SK-N-SH (cell line): ENCODE measurements around the gene MRAP. TPM values are rescaled to one million over a fixed set of nuclear protein-coding genes. Genes with fewer than 3 reads are reported as not detected.

Experiments used
- CTCF ChIA-PET: fragments of 300-600, 350-600 bp; formaldehyde crosslinking; extraction: SDS; loops from one replicate; lab custom pipeline; 2021; lab: Yijun Ruan, JAX
- POLR2A ChIA-PET: fragments of 350-600 bp; sonication (Branson Sonifier 250); formaldehyde crosslinking; extraction: SDS; loops from one replicate; lab custom pipeline; 2020; ENCODE audit warnings: antibody characterized with exemption, inconsistent platforms; lab: Yijun Ruan, JAX
- DNase-seq: peaks from one replicate; pipeline ENCODE4 v3.0.0; 2012
- H2AFZ ChIP-seq: fragments of 200-600 bp; sonication (generic); 2 replicates; pipeline ENCODE4 v1.8.1; 2016; ENCODE audit warnings: antibody characterized with exemption, mild to moderate bottlenecking, low read depth
- H3F3A ChIP-seq: fragments of 200-600 bp; sonication (generic); replicated peaks from 2 replicates; pipeline ENCODE3; 2016; ENCODE audit warnings: antibody characterized with exemption, mild to moderate bottlenecking; ENCODE audit not compliant: insufficient read depth
- H3K27ac ChIP-seq, 2 experiments: fragments of 200-500 bp in 1 of 2; fragments of 200-600 bp in 1 of 2; sonication (Bioruptor generic) in 1 of 2; sonication (generic), shearing (Covaris generic) in 1 of 2; 2 replicates each; pipeline versions ENCODE4 v1.5.1 to v1.6.1; 2014 to 2016; ENCODE audit warnings: low read depth in 2 of 2, inconsistent platforms in 1 of 2, low read length in 1 of 2, mild to moderate bottlenecking in 1 of 2, mixed read lengths in 1 of 2
- H3K27me3 ChIP-seq: fragments of 200-600 bp; sonication (generic), shearing (Covaris generic); 2 replicates; pipeline ENCODE4 v1.6.1; 2016; ENCODE audit warnings: mixed run types; ENCODE audit not compliant: insufficient read depth
- H3K36me3 ChIP-seq, 2 experiments: fragments of 200-500 bp in 1 of 2; fragments of 200-600 bp in 1 of 2; sonication (Bioruptor generic) in 1 of 2; sonication (generic) in 1 of 2; replicated peaks in 1 of 2; 2 replicates each; pipeline versions ENCODE3 to v1.5.1; 2014 to 2016; ENCODE audit warnings: low read length in 1 of 2, mild to moderate bottlenecking in 1 of 2; ENCODE audit not compliant: insufficient read depth in 2 of 2, control insufficient read depth in 1 of 2
- H3K4me1 ChIP-seq, 2 experiments: fragments of 200-500 bp in 1 of 2; fragments of 200-600 bp in 1 of 2; sonication (Bioruptor generic) in 1 of 2; sonication (generic), shearing (Covaris generic) in 1 of 2; 2 replicates each; pipeline versions ENCODE4 v1.5.1 to v1.6.1; 2014 to 2016; ENCODE audit warnings: low read depth in 1 of 2, low read length in 1 of 2, mixed run types in 1 of 2; ENCODE audit not compliant: insufficient read depth in 2 of 2, control insufficient read depth in 1 of 2
- H3K4me2 ChIP-seq: fragments of 200-600 bp; sonication (generic), shearing (Covaris generic); 2 replicates; pipeline ENCODE4 v1.6.1; 2017; ENCODE audit warnings: mixed run types
- H3K4me3 ChIP-seq, 2 experiments: fragments of 200-500 bp in 1 of 2; fragments of 200-600 bp in 1 of 2; sonication (Bioruptor generic) in 1 of 2; sonication (generic), shearing (Covaris generic) in 1 of 2; 2 replicates each; pipeline versions ENCODE4 v1.5.1 to v1.8.1; 2014 to 2016; ENCODE audit warnings: low read depth in 2 of 2, inconsistent platforms in 1 of 2, low read length in 1 of 2, mild to moderate bottlenecking in 1 of 2, mixed read lengths in 1 of 2, moderate library complexity in 1 of 2
- H3K79me2 ChIP-seq: fragments of 200-600 bp; sonication (generic); 2 replicates; pipeline ENCODE4 v1.8.1; 2017; ENCODE audit warnings: mild to moderate bottlenecking; ENCODE audit not compliant: insufficient read depth
- H3K9ac ChIP-seq: fragments of 200-600 bp; sonication (generic); 2 replicates; pipeline ENCODE4 v1.6.1; 2017; ENCODE audit warnings: mixed run types
- H3K9me2 ChIP-seq: fragments of 200-600 bp; sonication (generic); 2 replicates; pipeline ENCODE4 v1.6.1; 2017; ENCODE audit warnings: mixed run types
- H3K9me3 ChIP-seq: fragments of 200-600 bp; sonication (generic); 2 replicates; pipeline ENCODE4 v1.6.1; 2017; ENCODE audit warnings: mixed run types, mild to moderate bottlenecking, moderate library complexity
- H4K20me1 ChIP-seq: fragments of 200-600 bp; sonication (generic); 2 replicates; pipeline ENCODE4 v1.6.1; 2017; ENCODE audit warnings: mild to moderate bottlenecking, mixed run types; ENCODE audit not compliant: insufficient read depth
- CHD2 ChIP-seq: fragments of 150-350 bp; IDR thresholded peaks from 2 replicates; pipeline ENCODE4 v1.6.1; 2018; ENCODE audit warnings: low read length; ENCODE audit not compliant: partially characterized antibody
- EP300 ChIP-seq, 2 experiments: IDR thresholded peaks; 2 replicates each; pipeline versions ENCODE4 v1.4.0 to v1.6.1; 2012; ENCODE audit warnings: borderline replicate concordance in 1 of 2, low read depth in 1 of 2, low read length in 1 of 2
- FOXJ3 ChIP-seq: sonication (generic); formaldehyde crosslinking; IDR thresholded peaks from 2 replicates; pipeline ENCODE4 v1.5.1; 2020; ENCODE audit warnings: mild to moderate bottlenecking, missing genetic modification reagents
- GATA2 ChIP-seq: sonication (generic); formaldehyde crosslinking; IDR thresholded peaks from 2 replicates; pipeline ENCODE4 v1.5.0; 2020; ENCODE audit warnings: mild to moderate bottlenecking, missing genetic modification reagents
- JUND ChIP-seq: IDR thresholded peaks from 2 replicates; pipeline ENCODE4 v1.4.0; 2012
- MEF2A ChIP-seq: IDR thresholded peaks from 2 replicates; pipeline ENCODE4 v1.4.0; 2012; ENCODE audit warnings: low read depth, borderline replicate concordance
- NFIC ChIP-seq: IDR thresholded peaks from 2 replicates; pipeline ENCODE4 v1.4.0; 2012; ENCODE audit warnings: borderline replicate concordance
- NRF1 ChIP-seq: IDR thresholded peaks from 2 replicates; pipeline ENCODE4 v1.6.1; 2012; ENCODE audit warnings: low read depth, mild to moderate bottlenecking, low read length
- TAF1 ChIP-seq: IDR thresholded peaks from 2 replicates; pipeline ENCODE4 v1.6.1; 2012; ENCODE audit warnings: low read depth, mild to moderate bottlenecking, low read length, moderate library complexity, borderline replicate concordance
- YY1 ChIP-seq: IDR thresholded peaks from 2 replicates; pipeline ENCODE4 v1.4.0; 2012; ENCODE audit warnings: low read depth, mild to moderate bottlenecking
- ZBTB33 ChIP-seq: IDR thresholded peaks from 2 replicates; pipeline ENCODE4 v1.4.0; 2012; ENCODE audit warnings: low read depth, borderline replicate concordance
- WGBS: methylation state at CpG from one replicate; pipeline ENCODE4 v1.1.6; 2017; ENCODE audit warnings: low lambda C conversion rate; 5-methylcytosine and 5-hydroxymethylcytosine counted together
- polyA plus RNA-seq, 3 experiments: library from polyadenylated mRNA; depleted of rRNA; stranded (reverse); fragments of >200 nt; gene quantifications; 2 replicates each; pipeline ENCODE4 v1.2.3, GENCODE V29; 2012
- TF ChIP-seq, protein P1 (sequence below): IDR thresholded peaks from 2 replicates; pipeline ENCODE4; 2012
- TF ChIP-seq, protein P2 (sequence below): IDR thresholded peaks from 2 replicates; pipeline ENCODE4 v1.4.0; 2012; ENCODE audit warnings: low read depth, borderline replicate concordance

Gene MRAP
- polyA plus RNA-seq, 1 of the 3 experiments (the other 2 are of a cell fraction): not detected

GRCh38 chr21:32350981-32351380 lies 52.3 kb downstream of the MRAP start:
- WGBS: 96% methylated on average over 13 of the region's 13 CpGs
- Histone ChIP-seq H3K9me2 (no peaks in the 10 kb centered on the region), H3K36me3 (peaks cover 64 to 96% of the 10 kb centered on the region in 2 experiments), H3K4me3 (no peak overlapping the region), H2AFZ (no peak overlapping the region), H3K27ac (no peak overlapping the region), H3K79me2 (peaks cover 18% of the 10 kb centered on the region; the same call in 1 of the 2 replicates), H3K4me1 (peaks cover 0 to 10% of the 10 kb centered on the region in 2 experiments; a peak in 1 of 4 replicates), H3K4me2 (no peak overlapping the region), H3F3A (no peaks in the 10 kb centered on the region), H3K9me3 (no peaks in the 10 kb centered on the region), H3K27me3 (no peaks in the 10 kb centered on the region), H3K9ac (no peak overlapping the region), H4K20me1 (no peaks in the 10 kb centered on the region)
- ChIA-PET POLR2A (no interaction called here), CTCF (no interaction called here)
- DNase-seq: no peak
- TF ChIP-seq TAF1 (no peak), NRF1 (no peak), JUND (no peak), MEF2A (no peak), YY1 (no peak)

DNA sequence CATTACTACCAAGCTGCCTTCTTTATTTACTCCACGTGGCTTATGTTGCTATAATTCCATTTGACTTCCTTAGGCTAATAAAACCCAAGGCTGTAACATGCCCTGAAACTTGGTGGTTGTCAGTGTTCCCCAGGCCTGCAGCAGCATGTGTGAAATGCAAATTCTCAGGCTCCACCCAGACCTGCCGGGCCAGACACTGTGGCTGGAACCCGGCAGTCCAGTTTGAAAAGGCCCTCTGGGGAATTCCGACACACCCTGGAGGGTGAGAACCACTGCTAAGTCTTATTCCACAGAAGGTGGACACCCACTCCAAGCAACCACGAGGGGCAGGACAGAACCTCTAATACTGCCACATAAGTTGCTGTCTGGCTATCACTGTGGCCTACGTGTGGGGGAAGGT lies 52.8 kb downstream of the MRAP start:
- Histone ChIP-seq H3K27ac (no peak overlapping the region), H3K4me3 (no peak overlapping the region), H2AFZ (no peak overlapping the region), H3K36me3 (peaks cover 64 to 96% of the 10 kb centered on the region in 2 experiments), H3K9me3 (no peaks in the 10 kb centered on the region), H4K20me1 (no peaks in the 10 kb centered on the region), H3K9ac (no peak overlapping the region), H3K27me3 (no peaks in the 10 kb centered on the region), H3F3A (no peaks in the 10 kb centered on the region), H3K4me2 (no peak overlapping the region), H3K4me1 (peaks cover 0 to 10% of the 10 kb centered on the region in 2 experiments; a peak in 1 of 4 replicates), H3K9me2 (no peaks in the 10 kb centered on the region), H3K79me2 (peaks cover 20% of the 10 kb centered on the region; the same call in 1 of the 2 replicates)
- ChIA-PET POLR2A (no interaction called here), CTCF (no interaction called here)
- TF ChIP-seq TAF1 (no peak), GATA2 (CRISPR knock-in tag) (no peak)
- TF ChIP-seq, protein P1, sequence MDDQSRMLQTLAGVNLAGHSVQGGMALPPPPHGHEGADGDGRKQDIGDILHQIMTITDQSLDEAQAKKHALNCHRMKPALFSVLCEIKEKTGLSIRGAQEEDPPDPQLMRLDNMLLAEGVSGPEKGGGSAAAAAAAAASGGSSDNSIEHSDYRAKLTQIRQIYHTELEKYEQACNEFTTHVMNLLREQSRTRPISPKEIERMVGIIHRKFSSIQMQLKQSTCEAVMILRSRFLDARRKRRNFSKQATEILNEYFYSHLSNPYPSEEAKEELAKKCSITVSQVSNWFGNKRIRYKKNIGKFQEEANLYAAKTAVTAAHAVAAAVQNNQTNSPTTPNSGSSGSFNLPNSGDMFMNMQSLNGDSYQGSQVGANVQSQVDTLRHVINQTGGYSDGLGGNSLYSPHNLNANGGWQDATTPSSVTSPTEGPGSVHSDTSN: no peak
- 90% methylated on average over 6 of the region's 6 CpGs for WGBS
- DNase-seq: no peak

- TF ChIP-seq, protein P2, sequence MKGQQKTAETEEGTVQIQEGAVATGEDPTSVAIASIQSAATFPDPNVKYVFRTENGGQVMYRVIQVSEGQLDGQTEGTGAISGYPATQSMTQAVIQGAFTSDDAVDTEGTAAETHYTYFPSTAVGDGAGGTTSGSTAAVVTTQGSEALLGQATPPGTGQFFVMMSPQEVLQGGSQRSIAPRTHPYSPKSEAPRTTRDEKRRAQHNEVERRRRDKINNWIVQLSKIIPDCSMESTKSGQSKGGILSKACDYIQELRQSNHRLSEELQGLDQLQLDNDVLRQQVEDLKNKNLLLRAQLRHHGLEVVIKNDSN: no peak
- TF ChIP-seq CHD2 (no peak), YY1 (no peak), ZBTB33 (no peak), FOXJ3 (CRISPR knock-in tag) (no peak), EP300 (IDR thresholded peaks at IDR 0.05; ENCODE audit: borderline replicate concordance in 1 of 2, low read depth in 1 of 2, low read length in 1 of 2) (no peak), GATA2 (CRISPR knock-in tag) (no peak), NFIC (no peak)
- Histone ChIP-seq H2AFZ (no peak overlapping the region), H4K20me1 (no peaks in the 10 kb centered on the region), H3K9me3 (no peaks in the 10 kb centered on the region), H3K27ac (peak overlapping the region in 1 of 2 experiments; percentile 50; a peak in 2 of 4 replicates), H3K4me1 (peaks cover 0 to 10% of the 10 kb centered on the region in 2 experiments; a peak in 1 of 4 replicates), H3K9me2 (no peaks in the 10 kb centered on the region), H3K4me3 (no peak overlapping the region), H3K9ac (no peak overlapping the region), H3K36me3 (peaks cover 65 to 96% of the 10 kb centered on the region in 2 experiments), H3K79me2 (peaks cover 22% of the 10 kb centered on the region; the same call in 1 of the 2 replicates), H3F3A (peaks cover 3% of the 10 kb centered on the region), H3K27me3 (no peaks in the 10 kb centered on the region), H3K4me2 (no peak overlapping the region)
- WGBS: 87% methylated on average over 5 of the region's 7 CpGs
- ChIA-PET CTCF (interaction anchor here (0.9 kb wide), 1 partner anchor 567 kb away, joined by 3 read pairs; no protein-coding TSS in a partner anchor), POLR2A (no interaction called here)
- DNase-seq: no peak
Measured at GRCh38 chr21:32352526-32352925, 53.9 kb downstream of the MRAP start.
